PC-9 (cell line): ENCODE results near the gene TNF.

Source experiments
- EZH2 ChIP-seq: fragments of 200-600 bp; sonication (generic); IDR thresholded peaks from 2 replicates; pipeline ENCODE4 v1.8.0; 2017; ENCODE audit warnings: antibody characterized with exemption, low read depth
- TF ChIP-seq, protein P1 (sequence below): fragments of 200-600 bp; sonication (generic); conservative IDR thresholded peaks from 2 replicates; pipeline ENCODE4 v1.6.1; 2017; ENCODE audit warnings: mixed run types, antibody characterized with exemption, mild to moderate bottlenecking, moderate library complexity

DNA sequence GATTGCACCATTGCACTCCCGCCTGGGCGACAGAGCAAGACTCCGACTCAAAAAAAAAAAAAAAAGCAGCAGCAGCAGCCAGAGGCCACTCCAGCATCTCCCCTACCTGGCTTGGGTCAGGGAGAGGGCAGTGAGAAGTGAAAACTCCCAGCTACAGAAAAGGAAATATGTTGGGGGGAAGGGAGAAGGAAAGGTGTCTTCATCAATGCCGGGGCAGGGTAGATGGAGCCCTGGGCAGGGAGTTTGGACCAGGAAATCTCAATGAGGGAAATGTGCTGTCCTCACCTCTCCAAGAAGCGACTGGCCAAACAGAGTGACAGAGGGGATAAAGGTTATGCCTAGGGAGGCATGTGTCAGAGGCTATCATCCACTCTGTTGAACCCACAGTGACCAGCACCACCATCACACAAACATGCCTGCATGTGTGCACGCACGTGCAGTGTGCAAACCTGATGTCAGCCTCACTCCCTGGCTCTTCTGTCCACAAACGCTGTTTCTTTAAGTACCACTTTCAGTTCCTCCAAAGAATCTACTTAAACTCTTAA, 38.8 kb downstream of the TNF start:
- TF ChIP-seq, protein P1, sequence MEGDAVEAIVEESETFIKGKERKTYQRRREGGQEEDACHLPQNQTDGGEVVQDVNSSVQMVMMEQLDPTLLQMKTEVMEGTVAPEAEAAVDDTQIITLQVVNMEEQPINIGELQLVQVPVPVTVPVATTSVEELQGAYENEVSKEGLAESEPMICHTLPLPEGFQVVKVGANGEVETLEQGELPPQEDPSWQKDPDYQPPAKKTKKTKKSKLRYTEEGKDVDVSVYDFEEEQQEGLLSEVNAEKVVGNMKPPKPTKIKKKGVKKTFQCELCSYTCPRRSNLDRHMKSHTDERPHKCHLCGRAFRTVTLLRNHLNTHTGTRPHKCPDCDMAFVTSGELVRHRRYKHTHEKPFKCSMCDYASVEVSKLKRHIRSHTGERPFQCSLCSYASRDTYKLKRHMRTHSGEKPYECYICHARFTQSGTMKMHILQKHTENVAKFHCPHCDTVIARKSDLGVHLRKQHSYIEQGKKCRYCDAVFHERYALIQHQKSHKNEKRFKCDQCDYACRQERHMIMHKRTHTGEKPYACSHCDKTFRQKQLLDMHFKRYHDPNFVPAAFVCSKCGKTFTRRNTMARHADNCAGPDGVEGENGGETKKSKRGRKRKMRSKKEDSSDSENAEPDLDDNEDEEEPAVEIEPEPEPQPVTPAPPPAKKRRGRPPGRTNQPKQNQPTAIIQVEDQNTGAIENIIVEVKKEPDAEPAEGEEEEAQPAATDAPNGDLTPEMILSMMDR: no peak
- TF ChIP-seq EZH2: no peak
